ENCODE results near the gene ERRFI1.
"Not testable (repeated sequence)": the region's sequence is repeated elsewhere in the genome, so short reads cannot be mapped to it uniquely, and the experiment has no call there.

The ERRFI1 gene

GRCh38 chr1:8026153-8026975 is at the start of gene ERRFI1:
TSS of gene ERRFI1 (minus strand) at chr1:8026309. CDS start at chr1:8015619, 10,690 bp downstream.
- Histone ChIP-seq H3K27me3 (ENCODE audit: insufficient read depth, insufficient read length) (peaks cover 5% of the 10 kb centered on the region), H3K4me3 (ENCODE audit: insufficient read length, low read depth) (peak within 1 kb of the TSS; percentile 86), H3K9ac (ENCODE audit: insufficient read length, low read depth) (peak within 1 kb of the TSS; percentile 94), H3K36me3 (ENCODE audit: insufficient read depth, insufficient read length, low read length) (no peaks in the 10 kb centered on the region), H3K4me1 (ENCODE audit: insufficient read depth, insufficient read length) (peaks cover 4% of the 10 kb centered on the region), H3K9me3 (ENCODE audit: insufficient read depth, low read length) (no peaks in the 10 kb centered on the region)
- TF ChIP-seq YY1 (IDR thresholded peaks at IDR 0.05; ENCODE audit: insufficient read depth, insufficient read length) (no peak), SUZ12 (IDR thresholded peaks at IDR 0.05; ENCODE audit: extremely low read depth, insufficient read depth, insufficient read length) (no peak), ZNF274 (IDR thresholded peaks at IDR 0.05; ENCODE audit: low read depth, low read length) (no peak)
- DNase-seq (ENCODE audit: low read depth, low spot score), result peak; percentile 81

- H3K4me3 ChIP-seq (ENCODE audit: insufficient read length, low read depth), result no peak overlapping the region
- H3K4me1 ChIP-seq (ENCODE audit: insufficient read depth, insufficient read length), result peaks cover 4% of the 10 kb centered on the region
- H3K9ac ChIP-seq (ENCODE audit: insufficient read length, low read depth), result peak overlapping the region; percentile 21
- no peaks in the 10 kb centered on the region for H3K9me3 ChIP-seq (ENCODE audit: insufficient read depth, low read length)
- no peak for DNase-seq (ENCODE audit: low read depth, low spot score)
- TF ChIP-seq YY1 (IDR thresholded peaks at IDR 0.05; ENCODE audit: insufficient read depth, insufficient read length) (no peak), SUZ12 (IDR thresholded peaks at IDR 0.05; ENCODE audit: extremely low read depth, insufficient read depth, insufficient read length) (no peak), ZNF274 (IDR thresholded peaks at IDR 0.05; ENCODE audit: low read depth, low read length) (no peak)
- H3K27me3 ChIP-seq (ENCODE audit: insufficient read depth, insufficient read length), result no peaks in the 10 kb centered on the region
- no peaks in the 10 kb centered on the region for H3K36me3 ChIP-seq (ENCODE audit: insufficient read depth, insufficient read length, low read length)
Observed at GRCh38 chr1:8075511-8076051, 49.5 kb upstream of the ERRFI1 start.

- Histone ChIP-seq H3K4me1 (ENCODE audit: insufficient read depth, insufficient read length) (peaks cover 4% of the 10 kb centered on the region), H3K4me3 (ENCODE audit: insufficient read length, low read depth) (no peak overlapping the region), H3K36me3 (ENCODE audit: insufficient read depth, insufficient read length, low read length) (no peaks in the 10 kb centered on the region), H3K9me3 (ENCODE audit: insufficient read depth, low read length) (no peaks in the 10 kb centered on the region), H3K27me3 (ENCODE audit: insufficient read depth, insufficient read length) (no peaks in the 10 kb centered on the region), H3K9ac (ENCODE audit: insufficient read length, low read depth) (no peak overlapping the region)
- no peak for DNase-seq (ENCODE audit: low read depth, low spot score)
- TF ChIP-seq ZNF274 (IDR thresholded peaks at IDR 0.05; ENCODE audit: low read depth, low read length) (no peak), YY1 (IDR thresholded peaks at IDR 0.05; ENCODE audit: insufficient read depth, insufficient read length) (no peak), SUZ12 (IDR thresholded peaks at IDR 0.05; ENCODE audit: extremely low read depth, insufficient read depth, insufficient read length) (no peak)
Observed at GRCh38 chr1:8073112-8073855, 47.2 kb upstream of the ERRFI1 start.

- DNase-seq (ENCODE audit: low read depth, low spot score), result no peak
- no peaks in the 10 kb centered on the region for H3K27me3 ChIP-seq (ENCODE audit: insufficient read depth, insufficient read length)
- H3K36me3 ChIP-seq (ENCODE audit: insufficient read depth, insufficient read length, low read length), result no peaks in the 10 kb centered on the region
- H3K4me1 ChIP-seq (ENCODE audit: insufficient read depth, insufficient read length), result peaks cover 2% of the 10 kb centered on the region
- peak overlapping the region; percentile 8 for H3K9ac ChIP-seq (ENCODE audit: insufficient read length, low read depth)
- H3K4me3 ChIP-seq (ENCODE audit: insufficient read length, low read depth), result no peak overlapping the region
- H3K9me3 ChIP-seq (ENCODE audit: insufficient read depth, low read length), result no peaks in the 10 kb centered on the region
- TF ChIP-seq SUZ12 (IDR thresholded peaks at IDR 0.05; ENCODE audit: extremely low read depth, insufficient read depth, insufficient read length) (no peak), ZNF274 (IDR thresholded peaks at IDR 0.05; ENCODE audit: low read depth, low read length) (no peak), YY1 (IDR thresholded peaks at IDR 0.05; ENCODE audit: insufficient read depth, insufficient read length) (no peak)
Observed at GRCh38 chr1:8070381-8070811, 44.3 kb upstream of the ERRFI1 start.

GRCh38 chr1:8069614-8070320 is 43.7 kb upstream of the ERRFI1 start:
- not testable (repeated sequence) for H3K4me3 ChIP-seq (ENCODE audit: insufficient read length, low read depth); H3K4me1 ChIP-seq (ENCODE audit: insufficient read depth, insufficient read length); H3K9ac ChIP-seq (ENCODE audit: insufficient read length, low read depth); H3K9me3 ChIP-seq (ENCODE audit: insufficient read depth, low read length); H3K36me3 ChIP-seq (ENCODE audit: insufficient read depth, insufficient read length, low read length); H3K27me3 ChIP-seq (ENCODE audit: insufficient read depth, insufficient read length); DNase-seq (ENCODE audit: low read depth, low spot score)

- Histone ChIP-seq H3K9me3 (ENCODE audit: insufficient read depth, low read length) (no peaks in the 10 kb centered on the region), H3K4me3 (ENCODE audit: insufficient read length, low read depth) (no peak overlapping the region), H3K27me3 (ENCODE audit: insufficient read depth, insufficient read length) (no peaks in the 10 kb centered on the region), H3K9ac (ENCODE audit: insufficient read length, low read depth) (no peak overlapping the region), H3K4me1 (ENCODE audit: insufficient read depth, insufficient read length) (no peaks in the 10 kb centered on the region), H3K36me3 (ENCODE audit: insufficient read depth, insufficient read length, low read length) (no peaks in the 10 kb centered on the region)
- DNase-seq (ENCODE audit: low read depth, low spot score), result no peak
- TF ChIP-seq SUZ12 (IDR thresholded peaks at IDR 0.05; ENCODE audit: extremely low read depth, insufficient read depth, insufficient read length) (no peak), ZNF274 (IDR thresholded peaks at IDR 0.05; ENCODE audit: low read depth, low read length) (no peak), YY1 (IDR thresholded peaks at IDR 0.05; ENCODE audit: insufficient read depth, insufficient read length) (no peak)
Observed at GRCh38 chr1:8065369-8065768, 39.3 kb upstream of the ERRFI1 start.

All from NT2/D1 (cell line).